GM18868 (cell line): Measurements from ENCODE around the gene CEP128.

Source experiments
- ATAC-seq: cut with Tn5 transposase; IDR thresholded peaks from one replicate; pipeline ENCODE4 v1.9.1; 2021; ENCODE audit warnings: mild to moderate bottlenecking, moderate library complexity; ENCODE audit not compliant: unreplicated experiment

Gene CEP128

GRCh38 chr14:80564051-80564450 lies 377.5 kb downstream of the CEP128 start:
- no peak for ATAC-seq

- peak; percentile 99 for ATAC-seq
These were observed 380.5 kb downstream of the CEP128 start for GRCh38 chr14:80560800-80561657.

- no peak for ATAC-seq
These were observed 387.4 kb downstream of the CEP128 start for GRCh38 chr14:80554139-80554538.

GRCh38 chr14:80549141-80549540 lies 392.4 kb downstream of the CEP128 start:
- ATAC-seq = no peak

GRCh38 chr14:80545935-80546854 lies 395.3 kb downstream of the CEP128 start:
- ATAC-seq = no peak

GRCh38 chr14:80544366-80544765 lies 397.2 kb downstream of the CEP128 start:
- ATAC-seq = no peak

DNA sequence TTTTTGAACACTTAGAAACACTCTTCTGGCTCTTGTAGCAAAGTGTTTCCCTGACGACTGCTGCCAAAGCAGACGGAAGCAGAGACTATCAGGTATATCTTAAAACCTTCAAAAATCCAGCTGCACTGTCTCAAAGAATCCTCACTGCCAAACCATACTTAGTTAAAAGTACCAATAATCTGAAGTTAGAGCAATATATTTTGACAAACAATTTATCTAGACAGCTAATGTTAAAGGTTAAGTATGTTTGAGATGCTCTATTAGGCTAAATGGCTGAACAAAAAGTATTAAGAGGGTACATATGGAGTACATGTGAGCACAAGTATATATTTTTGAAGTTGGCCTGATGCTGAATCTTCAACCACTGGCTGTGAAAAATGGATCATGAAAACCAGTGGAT lies 398.3 kb downstream of the CEP128 start:
- ATAC-seq = no peak

DNA sequence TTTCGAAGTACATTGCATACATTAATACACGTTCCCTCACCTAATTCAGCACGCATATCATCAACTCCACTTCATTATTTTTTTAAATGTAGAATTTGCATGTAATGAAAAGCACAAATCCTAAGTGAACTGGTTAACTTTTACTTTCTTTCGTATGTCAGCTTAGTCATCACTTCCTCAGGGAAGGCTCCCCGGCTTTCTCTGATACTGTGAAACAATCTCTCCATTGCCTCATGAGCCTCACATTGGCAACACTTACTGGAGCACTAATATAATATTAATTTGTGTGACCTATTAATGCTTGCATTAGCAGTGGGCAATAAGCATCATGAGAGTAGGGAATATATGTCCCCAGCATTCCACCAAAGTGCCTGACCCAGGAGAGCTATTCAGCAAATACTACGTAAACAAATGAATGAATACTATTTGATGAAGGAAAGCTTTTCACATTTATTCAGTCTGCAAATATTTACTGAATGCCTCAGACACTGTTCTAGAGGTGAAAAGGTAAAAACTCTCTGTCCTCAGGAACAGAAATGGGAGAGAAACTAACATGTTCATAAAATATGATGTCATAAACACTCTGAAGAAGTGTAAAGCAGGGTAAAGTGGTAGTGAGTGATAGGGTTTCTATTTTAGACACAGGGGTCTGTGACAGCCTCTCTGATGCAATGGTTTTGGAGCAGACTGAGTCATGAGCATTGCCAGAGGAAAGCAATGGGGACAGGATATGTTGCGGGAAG lies 402.7 kb downstream of the CEP128 start:
- no peak for ATAC-seq

DNA sequence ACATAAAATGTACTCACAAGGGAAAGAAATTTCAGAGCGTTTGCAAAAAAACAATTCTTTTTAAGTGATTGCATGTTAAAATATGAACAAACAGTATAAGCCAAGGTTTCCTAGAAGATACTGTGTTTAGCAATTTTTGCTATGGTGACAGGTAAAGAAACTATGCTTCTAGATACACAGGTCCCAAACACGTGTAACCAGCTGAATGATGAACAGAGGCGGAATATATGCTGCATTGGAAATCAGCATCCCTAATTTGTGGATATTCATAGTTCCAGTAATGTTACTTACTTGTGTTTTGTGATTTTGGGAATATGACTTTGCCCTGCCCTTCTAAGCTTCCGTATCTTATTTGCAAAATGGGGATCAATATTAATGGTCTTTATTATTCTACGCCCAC lies 403.9 kb downstream of the CEP128 start:
- ATAC-seq = no peak

DNA sequence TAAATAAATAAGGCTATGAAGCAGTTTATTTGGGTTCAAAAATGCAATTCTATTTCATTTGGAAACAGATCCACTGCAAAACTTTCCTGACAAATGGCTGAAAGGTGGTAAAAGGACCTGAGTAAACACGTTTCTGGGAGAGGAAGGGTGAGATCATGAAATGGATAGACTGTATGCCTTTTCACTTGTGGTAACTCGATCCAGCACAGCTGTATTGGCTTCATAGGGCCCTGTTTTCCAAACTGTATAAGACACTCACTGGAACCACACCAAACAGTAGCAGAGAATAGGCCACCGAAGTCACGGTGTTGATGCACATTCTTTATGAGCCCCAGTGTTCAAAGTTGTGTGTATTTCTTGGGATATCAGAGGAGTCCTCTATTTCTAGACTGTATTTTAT lies 405.1 kb downstream of the CEP128 start:
- ATAC-seq = no peak

- ATAC-seq = no peak
These were observed 406.4 kb downstream of the CEP128 start for GRCh38 chr14:80535171-80535570.

DNA sequence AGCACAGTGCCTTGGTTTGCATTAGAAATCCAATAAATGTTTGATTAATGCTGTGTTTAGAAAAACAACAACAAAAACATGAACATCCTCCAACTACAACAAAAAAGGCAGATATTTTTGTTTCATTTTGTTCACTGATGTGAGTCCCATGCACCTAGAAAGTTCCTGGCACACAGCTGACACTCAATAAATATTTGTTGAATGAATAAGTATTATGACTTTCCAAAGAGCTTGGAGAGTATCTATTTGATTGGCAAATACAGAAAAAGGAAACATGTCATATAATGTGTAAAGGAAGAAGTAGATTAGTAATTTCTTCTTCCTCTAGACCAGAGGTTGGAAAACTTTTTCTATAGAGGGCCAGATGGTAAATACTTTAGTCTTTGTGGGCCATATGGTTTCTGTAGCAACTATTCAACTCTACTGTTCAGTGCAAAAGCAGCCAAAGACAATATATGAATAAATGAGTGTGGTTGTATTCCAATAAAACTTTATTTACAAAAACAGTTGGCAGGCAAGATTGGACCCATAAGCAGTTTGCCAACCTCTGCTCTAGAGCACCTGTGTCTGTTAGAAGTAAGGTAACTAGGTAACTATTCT lies 417.9 kb downstream of the CEP128 start:
- ATAC-seq = no peak

GRCh38 chr14:80522936-80523335 lies 418.6 kb downstream of the CEP128 start:
- ATAC-seq = no peak

DNA sequence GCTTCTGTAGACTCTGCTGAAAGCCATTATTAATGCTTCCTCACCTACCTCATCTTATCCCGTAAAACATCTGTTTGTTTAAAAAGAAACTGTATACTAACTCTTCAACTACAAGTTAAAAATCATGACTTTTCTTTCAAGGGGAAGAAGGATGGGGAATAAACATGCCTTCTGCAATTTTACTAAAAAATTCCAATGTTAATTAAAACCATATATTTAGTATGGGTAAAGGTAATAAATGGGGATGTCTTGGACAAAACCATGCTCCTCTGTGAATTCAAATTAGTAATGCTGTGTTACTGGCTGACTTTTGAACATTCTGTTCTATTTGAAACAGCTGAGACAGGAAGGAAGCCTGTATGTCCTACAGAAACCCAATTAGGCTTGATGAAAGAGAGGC lies 419.1 kb downstream of the CEP128 start:
- no peak for ATAC-seq

- no peak for ATAC-seq
These were observed 420.1 kb downstream of the CEP128 start for GRCh38 chr14:80521456-80521855.

DNA sequence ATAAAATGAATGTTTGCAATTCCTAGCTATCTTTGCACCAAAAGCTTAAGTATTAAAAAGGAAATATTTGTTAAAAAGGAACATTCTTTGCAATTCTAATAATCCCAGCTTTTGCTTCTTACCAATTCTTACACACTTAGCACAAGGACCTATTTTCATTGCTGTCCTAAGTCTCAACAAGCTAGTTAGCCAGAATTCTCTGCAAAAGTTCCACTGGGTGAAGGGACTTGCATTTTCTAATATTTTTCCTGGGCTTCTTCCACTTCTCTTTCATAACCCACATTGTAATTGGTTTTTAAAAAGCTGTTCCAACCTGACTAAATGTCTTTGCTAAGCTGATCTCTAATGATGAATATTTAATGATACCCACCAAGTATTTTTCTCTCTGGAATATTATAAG lies 422.5 kb downstream of the CEP128 start:
- ATAC-seq = no peak

DNA sequence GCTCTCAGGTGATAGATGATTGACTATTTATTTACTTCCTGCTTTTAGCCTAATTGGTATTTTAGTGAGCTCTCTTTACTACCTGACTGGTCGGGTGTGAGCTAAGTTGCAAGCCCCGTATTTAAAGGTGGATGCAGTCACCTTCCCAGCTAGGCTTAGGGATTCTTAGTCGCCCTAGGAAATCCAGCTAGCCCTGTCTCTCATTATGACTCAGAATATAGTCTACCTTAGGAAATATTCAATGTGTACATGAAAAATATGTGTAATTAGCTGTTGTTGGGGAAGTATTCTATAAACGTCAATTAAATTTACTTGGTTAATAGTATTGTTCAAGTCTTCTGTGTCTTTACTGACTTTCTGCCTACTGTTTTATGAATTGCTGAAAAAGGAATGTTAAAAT lies 423.4 kb downstream of the CEP128 start:
- no peak for ATAC-seq

- no peak for ATAC-seq
These were observed 434.2 kb downstream of the CEP128 start for GRCh38 chr14:80507292-80507869.

DNA sequence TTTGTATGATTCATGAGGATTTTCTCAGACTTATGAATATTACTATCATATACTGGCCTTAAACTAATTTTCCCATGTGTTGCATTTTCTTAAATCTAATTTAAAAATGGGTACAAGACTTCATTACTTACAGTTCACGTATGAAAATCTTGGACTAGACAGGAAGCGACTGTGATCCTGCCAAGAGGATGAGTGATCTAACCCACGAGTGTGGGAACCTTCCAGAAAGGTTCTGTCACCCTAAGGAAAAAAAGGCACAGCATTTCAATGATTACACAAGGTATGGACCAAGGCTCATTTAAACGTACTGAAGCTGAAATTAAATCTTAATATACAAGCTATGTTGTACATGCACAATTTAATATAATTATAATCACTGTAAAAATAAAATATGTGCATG lies 436.8 kb downstream of the CEP128 start:
- no peak for ATAC-seq

- no peak for ATAC-seq
These were observed 443.0 kb downstream of the CEP128 start for GRCh38 chr14:80498533-80498932.
